Fibroblast of pulmonary artery (primary cell): ENCODE results near the gene RNF144A.

Source experiments
- DNase-seq: peaks from one replicate; pipeline ENCODE4 v3.0.0-alpha.2; 2010; ENCODE audit warnings: low read depth
- H3K4me3 ChIP-seq: replicated peaks from 2 replicates; pipeline ENCODE4 v1.5.1; 2011; ENCODE audit warnings: low read depth, mild to moderate bottlenecking, control low read depth, low read length, moderate library complexity
- TF ChIP-seq, protein P1 (sequence below): IDR thresholded peaks from 2 replicates; pipeline ENCODE4 v1.5.1; 2011; ENCODE audit warnings: mild to moderate bottlenecking, control low read depth, low read length, inconsistent platforms; ENCODE audit errors: missing control alignments

Gene RNF144A

GRCh38 chr2:6922201-6922656, 5.0 kb downstream of the RNF144A start:
- no peak overlapping the region for H3K4me3 ChIP-seq
- DNase-seq: no peak
- TF ChIP-seq, protein P1, sequence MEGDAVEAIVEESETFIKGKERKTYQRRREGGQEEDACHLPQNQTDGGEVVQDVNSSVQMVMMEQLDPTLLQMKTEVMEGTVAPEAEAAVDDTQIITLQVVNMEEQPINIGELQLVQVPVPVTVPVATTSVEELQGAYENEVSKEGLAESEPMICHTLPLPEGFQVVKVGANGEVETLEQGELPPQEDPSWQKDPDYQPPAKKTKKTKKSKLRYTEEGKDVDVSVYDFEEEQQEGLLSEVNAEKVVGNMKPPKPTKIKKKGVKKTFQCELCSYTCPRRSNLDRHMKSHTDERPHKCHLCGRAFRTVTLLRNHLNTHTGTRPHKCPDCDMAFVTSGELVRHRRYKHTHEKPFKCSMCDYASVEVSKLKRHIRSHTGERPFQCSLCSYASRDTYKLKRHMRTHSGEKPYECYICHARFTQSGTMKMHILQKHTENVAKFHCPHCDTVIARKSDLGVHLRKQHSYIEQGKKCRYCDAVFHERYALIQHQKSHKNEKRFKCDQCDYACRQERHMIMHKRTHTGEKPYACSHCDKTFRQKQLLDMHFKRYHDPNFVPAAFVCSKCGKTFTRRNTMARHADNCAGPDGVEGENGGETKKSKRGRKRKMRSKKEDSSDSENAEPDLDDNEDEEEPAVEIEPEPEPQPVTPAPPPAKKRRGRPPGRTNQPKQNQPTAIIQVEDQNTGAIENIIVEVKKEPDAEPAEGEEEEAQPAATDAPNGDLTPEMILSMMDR: no peak

GRCh38 chr2:6923319-6923718, 6.1 kb downstream of the RNF144A start:
- TF ChIP-seq, protein P1: no peak
- no peak for DNase-seq
- no peak overlapping the region for H3K4me3 ChIP-seq

GRCh38 chr2:6924101-6924923, 7.1 kb downstream of the RNF144A start:
- H3K4me3 ChIP-seq: no peak overlapping the region
- TF ChIP-seq, protein P1: no peak
- DNase-seq: no peak

DNA sequence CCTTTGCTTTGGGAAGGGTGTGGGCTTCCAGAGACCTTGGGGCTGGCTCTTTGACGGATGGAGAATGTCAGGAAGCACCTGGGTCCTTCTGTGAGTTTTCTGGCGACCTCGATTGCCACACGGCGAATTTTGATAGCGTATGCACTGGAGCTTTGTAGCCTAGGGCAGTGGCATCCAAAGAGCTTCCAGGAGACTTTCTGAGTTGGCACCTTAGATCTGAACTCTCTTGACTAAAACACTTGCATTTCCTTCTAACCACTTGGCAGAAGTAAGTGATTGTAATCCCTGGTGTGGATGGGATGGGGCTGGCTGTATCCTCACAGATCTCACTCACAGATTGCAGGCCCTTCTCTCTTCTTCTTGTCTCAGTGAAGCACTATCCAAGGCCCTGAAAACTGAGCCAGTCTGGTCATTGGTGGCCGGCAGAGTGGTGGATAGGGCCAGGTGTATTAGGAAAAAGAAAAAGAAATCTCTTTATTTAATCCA, 7.8 kb downstream of the RNF144A start:
- H3K4me3 ChIP-seq: no peak overlapping the region
- no peak for DNase-seq
- TF ChIP-seq, protein P1: no peak

DNA sequence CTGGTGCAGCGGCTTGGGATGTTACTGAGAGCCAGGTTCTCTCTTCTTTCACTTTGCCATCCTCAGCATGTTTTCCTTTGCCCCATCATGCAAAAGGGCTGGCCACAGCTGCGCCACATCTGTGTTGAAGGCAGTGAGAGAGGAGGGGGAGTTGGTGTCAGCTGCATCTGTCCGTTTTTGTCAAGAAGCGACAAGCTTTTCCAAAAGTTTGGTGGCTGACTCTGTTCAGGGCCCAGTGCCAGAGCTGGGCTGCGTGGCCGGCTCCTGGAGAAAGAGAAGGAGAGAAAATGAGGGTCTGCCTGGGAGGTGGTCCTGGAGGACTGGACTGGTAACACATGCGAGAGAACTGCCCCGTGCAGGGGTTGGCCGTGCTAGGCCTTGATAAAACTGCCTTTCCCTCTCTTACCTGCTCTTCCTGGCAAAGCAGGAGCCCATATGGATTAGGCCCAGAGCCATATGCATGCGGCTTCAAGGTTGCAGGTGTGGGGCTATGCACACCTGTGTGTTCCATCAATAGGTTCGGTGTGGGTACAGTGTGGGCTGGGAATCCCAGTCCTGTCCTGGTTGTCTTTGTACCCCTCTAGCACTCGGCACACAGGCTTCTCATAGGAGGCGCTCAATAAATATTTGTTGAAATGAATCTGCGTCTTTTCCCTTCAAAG, 9.0 kb downstream of the RNF144A start:
- no peak overlapping the region for H3K4me3 ChIP-seq
- TF ChIP-seq, protein P1: no peak
- DNase-seq: no peak

DNA sequence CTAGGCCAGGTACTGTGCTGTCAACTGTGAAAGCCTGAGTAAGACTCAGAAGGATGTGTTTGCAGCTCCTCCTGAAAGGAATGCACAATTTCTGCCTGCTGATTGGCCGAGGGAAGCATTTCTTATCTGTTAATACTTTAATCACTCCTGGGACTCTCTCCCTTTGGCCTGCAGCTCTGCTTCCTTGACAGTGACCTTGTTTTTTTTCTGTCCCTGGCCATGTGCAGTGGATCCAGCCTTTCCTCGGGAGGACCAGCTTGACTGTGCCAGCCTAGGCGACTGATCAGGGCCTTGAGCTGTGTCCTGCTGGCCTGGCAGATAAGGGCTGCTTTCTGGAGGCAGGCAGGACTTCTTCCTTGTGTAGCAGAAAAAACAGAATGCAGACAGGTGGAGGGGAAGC, 10.0 kb downstream of the RNF144A start:
- no peak for DNase-seq
- H3K4me3 ChIP-seq: no peak overlapping the region
- TF ChIP-seq, protein P1: no peak
